ENCODE results near the gene PTTG2. TPM values are rescaled to one million over a fixed set of nuclear protein-coding genes. Genes with fewer than 3 reads are reported as not detected.

Gene PTTG2
- total and polyA plus RNA-seq, 12 donors: 0.55 to 1.6 (median 0.87) TPM; not detected in 2

DNA sequence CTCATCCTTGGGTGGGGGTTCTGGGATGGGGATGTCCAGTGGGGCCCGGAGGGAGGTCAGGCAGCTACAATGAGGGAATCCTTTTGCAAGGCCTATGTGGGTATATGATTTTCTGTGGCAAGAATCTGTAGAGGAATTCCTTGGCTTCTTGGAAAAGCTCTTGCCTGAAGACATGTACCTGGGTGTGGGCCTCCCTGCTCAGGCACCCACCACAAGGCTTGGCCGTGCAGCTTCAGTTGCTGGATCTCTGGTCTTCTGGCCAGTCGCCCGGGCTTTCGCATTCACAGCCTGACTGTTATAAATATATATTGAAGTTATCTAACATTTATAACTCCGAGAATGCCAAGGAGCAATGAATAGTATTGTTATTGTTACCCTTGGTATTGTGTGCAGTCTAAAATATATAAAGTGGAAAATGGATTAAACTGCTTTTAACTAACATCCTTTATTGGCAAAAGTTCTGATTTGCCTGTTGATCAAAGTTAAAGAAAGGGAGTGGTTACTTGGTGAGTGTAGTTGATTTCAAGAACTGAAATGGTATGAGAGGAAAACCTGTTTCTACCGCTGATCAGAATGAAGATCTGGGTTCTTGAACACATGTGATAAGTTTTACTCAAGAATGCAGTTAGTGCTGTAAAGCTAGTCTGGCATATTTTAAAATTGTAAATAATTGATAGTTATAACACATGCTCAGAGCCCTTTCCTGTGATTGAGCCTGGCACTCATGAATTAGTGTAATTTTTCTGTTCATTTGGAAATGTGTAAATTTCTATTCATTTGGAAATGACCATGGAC lies 36.0 kb downstream of the PTTG2 start:
- TF ChIP-seq CTCF (IDR thresholded peaks at IDR 0.05): no peak
- intact Hi-C loops (cut with DNase I): no loop called here
- WGBS, 2 donors: 58 to 66% methylated on average over 7 of the region's 7 CpGs
- H3K27ac ChIP-seq: peak overlapping the region in 3 of 10 donors; percentile 24 to 48 (median 24)
- ATAC-seq: peak in 7 of 8 donors; percentile 24 to 83 (median 58)
- DNase-seq: peak; percentile 52 to 62
- H3K27me3 ChIP-seq: no peaks in the 10 kb centered on the region
- H3K4me1 ChIP-seq: peaks cover 8 to 81% (median 39%) of the 10 kb centered on the region in 9 donors
- no peaks in the 10 kb centered on the region for H3K36me3 ChIP-seq
- no peak overlapping the region for H3K4me3 ChIP-seq
- H3K9me3 ChIP-seq: no peaks in the 10 kb centered on the region

DNA sequence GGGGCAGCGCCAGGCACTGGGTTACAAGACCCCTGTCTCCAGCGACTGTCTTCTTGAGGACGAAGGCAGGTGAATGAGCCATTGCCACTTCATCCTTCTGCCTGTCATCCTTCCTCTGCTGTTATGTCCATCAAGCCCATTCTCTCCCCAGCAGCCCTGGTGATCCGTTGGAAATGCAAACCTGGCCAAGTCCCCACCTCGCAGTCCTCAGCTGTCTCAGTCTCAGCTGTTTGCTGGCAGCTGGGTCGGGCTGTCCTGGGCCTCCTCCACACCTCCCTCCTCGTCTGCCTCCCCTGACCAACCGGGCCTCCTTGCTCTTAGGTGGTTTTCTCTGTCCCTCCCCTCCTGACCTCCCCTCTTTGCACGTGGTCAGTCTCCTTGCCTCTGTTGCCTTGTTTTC lies 38.0 kb downstream of the PTTG2 start:
- peak in 1 of 8 donors; percentile 22 for ATAC-seq
- H3K4me1 ChIP-seq: peaks cover 8 to 73% (median 35%) of the 10 kb centered on the region in 9 donors
- TF ChIP-seq CTCF (IDR thresholded peaks at IDR 0.05): no peak
- H3K4me3 ChIP-seq: no peak overlapping the region
- intact Hi-C loops (cut with DNase I): no loop called here
- DNase-seq: no peak
- H3K27ac ChIP-seq: no peak overlapping the region
- no peaks in the 10 kb centered on the region for H3K27me3 ChIP-seq
- H3K9me3 ChIP-seq: no peaks in the 10 kb centered on the region
- no peaks in the 10 kb centered on the region for H3K36me3 ChIP-seq
- WGBS, 2 donors: 74% methylated on average over 9 of the region's 9 CpGs

- DNase-seq (no peak), ATAC-seq (no peak)
- peaks cover 8 to 75% (median 39%) of the 10 kb centered on the region in 9 donors for H3K4me1 ChIP-seq
- H3K9me3 ChIP-seq: no peaks in the 10 kb centered on the region
- TF ChIP-seq CTCF (IDR thresholded peaks at IDR 0.05): no peak
- H3K36me3 ChIP-seq: no peaks in the 10 kb centered on the region
- intact Hi-C loops (cut with DNase I): no loop called here
- 95% methylated on average over 12 of the region's 12 CpGs for WGBS, 2 donors
- no peak overlapping the region for H3K4me3 ChIP-seq
- H3K27ac ChIP-seq: no peak overlapping the region
- H3K27me3 ChIP-seq: no peaks in the 10 kb centered on the region
These were observed 39.0 kb downstream of the PTTG2 start for GRCh38 chr4:37999000-37999716.

GRCh38 chr4:37999965-38000364 lies 39.8 kb downstream of the PTTG2 start:
- WGBS, 2 donors: 98 to 99% methylated on average over 3 of the region's 3 CpGs
- no peak for TF ChIP-seq CTCF (IDR thresholded peaks at IDR 0.05)
- Histone ChIP-seq H3K4me3 (no peak overlapping the region), H3K9me3 (no peaks in the 10 kb centered on the region), H3K36me3 (no peaks in the 10 kb centered on the region), H3K4me1 (peaks cover 8 to 75% (median 39%) of the 10 kb centered on the region in 9 donors), H3K27me3 (no peaks in the 10 kb centered on the region), H3K27ac (no peak overlapping the region)
- DNase-seq: no peak
- ATAC-seq: no peak
- intact Hi-C loops (cut with DNase I): no loop called here

Measured in heart right ventricle (tissue), 16 donors.